CD8-positive, alpha-beta memory T cell (primary cell): ENCODE data around the gene PRKAG1. TPM values are rescaled to one million over a fixed set of nuclear protein-coding genes. Genes with fewer than 3 reads are reported as not detected.

Experiments used
- CTCF ChIA-PET: fragments of 350-600 bp; sonication (Branson Sonifier 250); formaldehyde crosslinking; loops from one replicate; lab custom pipeline; 2021; ENCODE audit warnings: antibody characterized with exemption; lab: Charles Lee
- POLR2A ChIA-PET: fragments of 350-600 bp; sonication (Branson Sonifier 250); formaldehyde crosslinking; loops from one replicate; lab custom pipeline; 2021; ENCODE audit warnings: antibody characterized with exemption; lab: Charles Lee
- DNase-seq, 5 donors: peaks; one replicate each; pipeline versions ENCODE4 v3.0.0 to v3.0.0-alpha.2; 2020 to 2022; ENCODE audit warnings: mixed read lengths in 1 of 5
- H3K27ac ChIP-seq: one replicate; pipeline ENCODE4 v1.7.0; 2013; ENCODE audit warnings: low read depth, mild to moderate bottlenecking, low read length, moderate library complexity
- H3K27me3 ChIP-seq: 2 replicates; pipeline ENCODE4 v1.7.0; 2013; ENCODE audit warnings: low read length, mild to moderate bottlenecking; ENCODE audit not compliant: insufficient read depth, poor library complexity, severe bottlenecking
- H3K36me3 ChIP-seq: 2 replicates; pipeline ENCODE4 v1.7.0; 2013; ENCODE audit warnings: mild to moderate bottlenecking, low read length, moderate library complexity; ENCODE audit not compliant: insufficient read depth
- H3K4me1 ChIP-seq: 2 replicates; pipeline ENCODE4 v1.7.0; 2013; ENCODE audit warnings: mild to moderate bottlenecking, low read length, moderate library complexity; ENCODE audit not compliant: insufficient read depth
- H3K4me3 ChIP-seq: 2 replicates; pipeline ENCODE4 v1.7.0; 2013; ENCODE audit warnings: mild to moderate bottlenecking, low read length
- H3K9me3 ChIP-seq: 2 replicates; pipeline ENCODE4 v1.7.0; 2013; ENCODE audit warnings: mild to moderate bottlenecking, low read length
- H3K27ac Mint-ChIP-seq, 8 donors: one replicate each; pipeline ENCODE4 v1.8.0; 2020 to 2021; ENCODE audit warnings: mixed read lengths in 8 of 8, mild to moderate bottlenecking in 6 of 8, inconsistent platforms in 3 of 8, moderate library complexity in 3 of 8
- H3K27me3 Mint-ChIP-seq, 2 donors: one replicate each; pipeline ENCODE4 v1.8.0; 2020 to 2021; ENCODE audit warnings: mixed read lengths in 2 of 2, mild to moderate bottlenecking in 1 of 2, moderate library complexity in 1 of 2
- H3K36me3 Mint-ChIP-seq, 3 donors: one replicate each; pipeline ENCODE4 v1.8.0; 2020 to 2021; ENCODE audit warnings: mixed read lengths in 3 of 3, inconsistent platforms in 1 of 3, mild to moderate bottlenecking in 1 of 3
- H3K4me1 Mint-ChIP-seq, 3 donors: one replicate each; pipeline ENCODE4 v1.8.0; 2020 to 2021; ENCODE audit warnings: mixed read lengths in 3 of 3, inconsistent platforms in 1 of 3, mild to moderate bottlenecking in 1 of 3
- H3K4me3 Mint-ChIP-seq, 7 donors: one replicate each; pipeline ENCODE4 v1.8.0; 2020 to 2021; ENCODE audit warnings: mixed read lengths in 7 of 7, mild to moderate bottlenecking in 6 of 7, moderate library complexity in 4 of 7, inconsistent platforms in 2 of 7
- H3K9me3 Mint-ChIP-seq, 5 donors: one replicate each; pipeline ENCODE4 v1.8.0; 2020 to 2022; ENCODE audit warnings: mixed read lengths in 5 of 5, mild to moderate bottlenecking in 3 of 5, moderate library complexity in 2 of 5, inconsistent platforms in 1 of 5
- polyA plus RNA-seq: library from polyadenylated mRNA; unstranded; fragments of 300-500 nt; fragmentation: Illumina TruSeq; gene quantifications from one replicate; pipeline ENCODE4 v1.2.3, GENCODE V29; 2021
- total RNA-seq, 2 experiments: library from RNA; stranded (reverse); gene quantifications; one replicate each; pipeline ENCODE4 v1.2.3, GENCODE V29; 2021

Gene PRKAG1
- total and polyA plus RNA-seq, 3 experiments from 2014 or later: 45.9 to 78.3 (median 73.3) TPM

DNA sequence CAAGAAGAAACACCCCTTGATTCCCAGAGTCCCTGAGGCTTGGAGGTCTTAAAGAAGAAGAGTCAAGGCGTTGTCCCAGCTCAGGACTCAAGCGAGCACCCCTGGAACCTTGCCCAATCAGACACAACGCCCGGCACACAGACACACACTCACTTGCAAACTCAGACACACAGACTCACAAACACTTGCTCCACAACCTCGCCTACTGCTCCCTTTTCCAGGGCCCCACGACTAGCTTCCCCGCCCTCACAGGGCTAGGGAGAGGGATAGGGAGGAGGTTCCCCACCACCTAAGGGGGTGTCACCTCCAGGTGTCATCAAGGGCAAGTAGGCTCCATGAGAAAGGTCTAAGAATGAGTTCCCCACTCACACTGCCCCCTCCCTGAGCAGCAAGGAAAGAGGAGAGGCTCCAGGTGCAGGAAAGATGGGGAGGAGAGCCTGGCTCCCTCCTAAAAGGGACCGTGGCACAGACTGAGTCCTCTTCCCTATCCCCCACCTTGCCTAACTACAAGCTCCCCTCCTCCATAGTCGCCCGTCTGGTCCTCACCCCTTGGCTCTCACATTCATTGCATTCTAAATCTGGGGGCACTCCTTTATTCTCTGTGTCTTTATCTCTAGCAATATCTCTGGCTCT is 47.8 kb downstream of the PRKAG1 start:
- H3K4me3 ChIP-seq: peak overlapping the region; percentile 34
- CTCF ChIA-PET: interaction anchor here (1.0 to 4.9 kb wide), 6 partner anchors 9 to 118 kb away, joined by 3 to 34 read pairs (median 5); partner anchors contain the start of gene ARF3
- H3K9me3 ChIP-seq: no peaks in the 10 kb centered on the region
- H3K27ac ChIP-seq: no peak overlapping the region
- Mint-ChIP-seq H3K9me3 (no peaks in the 10 kb centered on the region), H3K4me1 (peaks cover 19 to 37% (median 22%) of the 10 kb centered on the region in 3 donors), H3K4me3 (peak overlapping the region; percentile 30 to 82 (median 68)), H3K36me3 (peaks cover 0 to 2% (median 0%) of the 10 kb centered on the region in 3 donors), H3K27ac (peak overlapping the region in 2 of 8 donors; percentile 28 to 45), H3K27me3 (peaks cover 30 to 34% of the 10 kb centered on the region in 2 donors)
- POLR2A ChIA-PET: interaction anchor here (0.8 to 1.6 kb wide), 3 partner anchors 9 to 12 kb away, joined by 3 to 5 read pairs (median 3); no protein-coding TSS in a partner anchor
- no peak for DNase-seq
- H3K27me3 ChIP-seq: peaks cover 42% of the 10 kb centered on the region
- no peaks in the 10 kb centered on the region for H3K36me3 ChIP-seq
- peaks cover 36% of the 10 kb centered on the region for H3K4me1 ChIP-seq

- CTCF ChIA-PET: interaction anchor here (0.7 to 4.9 kb wide), 11 partner anchors 9 to 160 kb away, joined by 3 to 45 read pairs (median 4); partner anchors contain the start of genes ARF3, FKBP11 and WNT1
- Mint-ChIP-seq H3K4me3 (peak overlapping the region; percentile 24 to 82 (median 63)), H3K4me1 (peaks cover 19 to 37% (median 22%) of the 10 kb centered on the region in 3 donors)
Observed at GRCh38 chr12:48969833-48970701, 48.5 kb downstream of the PRKAG1 start.

GRCh38 chr12:48969160-48969771 is 49.3 kb downstream of the PRKAG1 start:
- peak overlapping the region in 5 of 7 donors; percentile 39 to 78 (median 44) for H3K4me3 Mint-ChIP-seq
- H3K9me3 ChIP-seq: no peaks in the 10 kb centered on the region
- peaks cover 36% of the 10 kb centered on the region for H3K4me1 ChIP-seq
- H3K36me3 ChIP-seq: no peaks in the 10 kb centered on the region
- H3K36me3 Mint-ChIP-seq: no peaks in the 10 kb centered on the region
- peaks cover 28 to 34% of the 10 kb centered on the region in 2 donors for H3K27me3 Mint-ChIP-seq
- CTCF ChIA-PET: interaction anchor here (0.7 to 4.9 kb wide), 12 partner anchors 10 to 161 kb away, joined by 3 to 45 read pairs (median 4); partner anchors contain the start of genes ARF3, FKBP11 and WNT1
- no peak overlapping the region for H3K4me3 ChIP-seq
- H3K27ac Mint-ChIP-seq: peak overlapping the region in 3 of 8 donors; percentile 11 to 86 (median 70)
- DNase-seq: no peak
- no peaks in the 10 kb centered on the region for H3K9me3 Mint-ChIP-seq
- H3K27ac ChIP-seq: no peak overlapping the region
- POLR2A ChIA-PET: interaction anchor here (0.8 to 1.6 kb wide), 3 partner anchors 10 to 117 kb away, joined by 4 to 5 read pairs (median 4); partner anchors contain the start of gene DDX23
- H3K27me3 ChIP-seq: peaks cover 40% of the 10 kb centered on the region
- H3K4me1 Mint-ChIP-seq: peaks cover 19 to 37% (median 22%) of the 10 kb centered on the region in 3 donors

More at GRCh38 chr12:48969833-48970701, 48.5 kb downstream of the PRKAG1 start:
- no peak overlapping the region for H3K27ac ChIP-seq
- peak overlapping the region; percentile 39 for H3K4me3 ChIP-seq
- H3K27ac Mint-ChIP-seq: peak overlapping the region in 1 of 8 donors; percentile 11
- peaks cover 42% of the 10 kb centered on the region for H3K27me3 ChIP-seq
- H3K9me3 Mint-ChIP-seq: no peaks in the 10 kb centered on the region
- DNase-seq: peak in 4 of 5 donors; percentile 28 to 61 (median 32)
- POLR2A ChIA-PET: interaction anchor here (1.6 kb wide), 1 partner anchor 10 kb away, joined by 5 read pairs; no protein-coding TSS in a partner anchor
- H3K27me3 Mint-ChIP-seq: peaks cover 30 to 34% of the 10 kb centered on the region in 2 donors
- H3K9me3 ChIP-seq: no peaks in the 10 kb centered on the region
- peaks cover 0 to 2% (median 0%) of the 10 kb centered on the region in 3 donors for H3K36me3 Mint-ChIP-seq
- H3K36me3 ChIP-seq: no peaks in the 10 kb centered on the region
- H3K4me1 ChIP-seq: peaks cover 36% of the 10 kb centered on the region

DNA sequence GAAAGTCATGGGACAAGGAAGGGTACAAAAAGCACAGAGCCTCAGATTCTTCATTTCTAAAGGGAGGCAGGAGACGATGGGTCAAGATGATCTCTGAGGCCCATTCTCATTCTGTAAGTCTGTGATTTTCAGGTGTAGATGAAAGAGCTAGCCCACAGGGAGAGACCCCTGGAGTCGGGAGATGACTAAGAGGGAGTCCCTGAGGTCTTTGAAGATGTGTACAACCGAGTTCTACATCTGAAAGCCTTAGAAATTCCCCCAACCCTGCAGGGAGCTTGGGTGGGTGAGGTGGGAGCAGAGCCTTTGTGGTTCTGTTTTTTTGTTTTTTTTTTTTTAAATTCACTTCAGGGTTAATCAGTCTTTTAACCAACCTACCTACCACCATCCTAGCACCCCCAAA is 50.1 kb downstream of the PRKAG1 start:
- Histone ChIP-seq H3K36me3 (no peaks in the 10 kb centered on the region), H3K27ac (no peak overlapping the region), H3K4me3 (no peak overlapping the region), H3K4me1 (peaks cover 36% of the 10 kb centered on the region), H3K9me3 (no peaks in the 10 kb centered on the region), H3K27me3 (peaks cover 32% of the 10 kb centered on the region)
- no peak for DNase-seq
- no peaks in the 10 kb centered on the region for H3K9me3 Mint-ChIP-seq
- peak overlapping the region in 4 of 8 donors; percentile 23 to 73 (median 60) for H3K27ac Mint-ChIP-seq
- H3K36me3 Mint-ChIP-seq: no peaks in the 10 kb centered on the region
- CTCF ChIA-PET: interaction anchor here (1.3 to 4.9 kb wide), 6 partner anchors 10 to 33 kb away, joined by 3 to 45 read pairs (median 13); partner anchors contain the start of genes ARF3 and WNT1
- peak overlapping the region in 2 of 7 donors; percentile 39 to 44 for H3K4me3 Mint-ChIP-seq
- H3K4me1 Mint-ChIP-seq: peaks cover 19 to 37% (median 22%) of the 10 kb centered on the region in 3 donors
- H3K27me3 Mint-ChIP-seq: peaks cover 27 to 31% of the 10 kb centered on the region in 2 donors
- POLR2A ChIA-PET: interaction anchor here (0.8 kb wide), 1 partner anchor 116 kb away, joined by 4 read pairs; the partner anchor contains the start of gene DDX23

DNA sequence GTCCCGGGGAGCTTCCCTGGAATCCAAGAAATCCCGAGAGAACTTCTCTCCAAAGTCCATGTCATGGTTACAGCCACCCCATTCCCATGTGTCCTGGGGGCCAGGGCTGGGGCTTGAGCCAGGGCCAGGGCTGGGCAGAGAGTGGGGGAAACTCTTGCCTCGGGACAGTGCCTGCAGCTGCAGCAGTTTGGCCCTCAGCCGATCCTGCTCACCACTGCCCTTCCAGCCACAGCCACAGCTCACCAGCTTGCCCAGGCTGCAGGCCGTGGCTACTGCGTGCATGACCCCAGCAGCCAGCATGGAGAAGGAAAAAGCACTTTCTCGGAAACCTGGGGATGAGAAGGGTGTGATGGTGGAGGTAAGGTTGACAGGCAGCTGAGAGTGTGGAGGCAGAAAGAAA is 50.6 kb downstream of the PRKAG1 start:
- H3K27me3 ChIP-seq: peaks cover 28% of the 10 kb centered on the region
- no peaks in the 10 kb centered on the region for H3K9me3 ChIP-seq
- Mint-ChIP-seq H3K27me3 (peaks cover 22 to 26% of the 10 kb centered on the region in 2 donors), H3K9me3 (no peaks in the 10 kb centered on the region), H3K36me3 (no peaks in the 10 kb centered on the region), H3K4me3 (no peak overlapping the region), H3K4me1 (peaks cover 19 to 37% (median 22%) of the 10 kb centered on the region in 3 donors), H3K27ac (peak overlapping the region in 1 of 8 donors; percentile 50)
- CTCF ChIA-PET: interaction anchor here (2.0 to 4.9 kb wide), 4 partner anchors 10 to 32 kb away, joined by 6 to 45 read pairs (median 27); partner anchors contain the start of genes ARF3 and WNT1
- H3K36me3 ChIP-seq: no peaks in the 10 kb centered on the region
- H3K27ac ChIP-seq: no peak overlapping the region
- H3K4me1 ChIP-seq: peaks cover 36% of the 10 kb centered on the region
- POLR2A ChIA-PET: interaction anchor here (0.8 kb wide), 1 partner anchor 31 kb away, joined by 3 read pairs; the partner anchor contains the start of gene DDN
- no peak for DNase-seq
- no peak overlapping the region for H3K4me3 ChIP-seq

GRCh38 chr12:48966177-48966895 is 52.2 kb downstream of the PRKAG1 start:
- peaks cover 7 to 9% of the 10 kb centered on the region in 2 donors for H3K27me3 Mint-ChIP-seq
- H3K27me3 ChIP-seq: peaks cover 13% of the 10 kb centered on the region
- peaks cover 23% of the 10 kb centered on the region for H3K4me1 ChIP-seq
- H3K36me3 ChIP-seq: no peaks in the 10 kb centered on the region
- no peaks in the 10 kb centered on the region for H3K9me3 Mint-ChIP-seq
- H3K9me3 ChIP-seq: no peaks in the 10 kb centered on the region
- no peak for DNase-seq
- H3K36me3 Mint-ChIP-seq: no peaks in the 10 kb centered on the region
- H3K4me1 Mint-ChIP-seq: peaks cover 13 to 23% (median 14%) of the 10 kb centered on the region in 3 donors
- H3K27ac ChIP-seq: no peak overlapping the region
- no peak overlapping the region for H3K4me3 Mint-ChIP-seq
- no peak overlapping the region for H3K27ac Mint-ChIP-seq
- H3K4me3 ChIP-seq: no peak overlapping the region
- ChIA-PET CTCF (interaction anchor here (4.8 to 4.9 kb wide), 2 partner anchors 13 to 21 kb away, joined by 34 to 45 read pairs; partner anchors contain the start of gene WNT1), POLR2A (interaction anchor here (0.6 to 0.7 kb wide), 3 partner anchors 37 to 99 kb away, joined by 3 to 5 read pairs (median 5); no protein-coding TSS in a partner anchor)
